ENCODE data around the gene VEZF1. TPM values are rescaled to one million over a fixed set of nuclear protein-coding genes. Genes with fewer than 3 reads are reported as not detected.

Gene VEZF1
- total and polyA plus RNA-seq, 2 of the 8 experiments (the other 6 are each of a cell fraction or from before 2014, with no cell fraction given): 28.9 to 61.9 TPM

DNA sequence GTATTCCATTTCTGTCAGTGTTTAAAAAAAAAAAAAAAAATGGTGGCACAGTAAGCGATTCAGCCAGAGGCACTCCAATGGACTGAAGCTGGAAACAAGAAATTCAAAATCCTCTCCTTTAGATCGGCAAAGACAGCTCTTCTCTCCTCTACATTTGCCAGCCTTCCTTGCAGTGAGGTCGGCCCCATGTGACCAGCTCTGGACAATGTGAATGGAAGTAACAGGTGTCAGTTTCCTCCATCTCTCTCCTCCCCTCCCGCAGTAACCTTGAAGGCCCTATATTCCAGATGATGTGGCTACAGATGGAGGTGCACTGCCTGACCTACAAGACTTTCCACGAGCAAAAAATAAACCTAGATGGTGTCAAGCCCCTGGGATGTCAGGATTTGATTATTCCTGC, 47.8 kb downstream of the VEZF1 start:
- no peak overlapping the region for H2BK120ac ChIP-seq (replicated peaks; ENCODE audit: low read depth, low read length)
- ChIA-PET POLR2A (ENCODE audit: partially characterized antibody) (interaction anchor here (0.7 to 2.1 kb wide), 7 partner anchors 8 to 56 kb away, joined by 3 to 8 read pairs (median 4); partner anchors contain the start of gene CUEDC1), CTCF (ENCODE audit: partially characterized antibody) (interaction anchor here (0.6 to 5.3 kb wide), 18 partner anchors 12 to 268 kb away, joined by 3 to 65 read pairs (median 4); partner anchors contain the start of gene CUEDC1)
- H4K5ac ChIP-seq (ENCODE audit: insufficient read length, low read depth, low read length): no peak overlapping the region
- H4K8ac ChIP-seq (ENCODE audit: extremely low read depth, insufficient read depth, low read length): no peak overlapping the region
- H3K9me3 ChIP-seq (ENCODE audit: insufficient read depth in 2 of 2, low read depth in 1 of 2, low read length in 1 of 2): no peaks in the 10 kb centered on the region
- peaks cover 6 to 15% (median 10%) of the 10 kb centered on the region in 4 experiments for H3K4me1 ChIP-seq (replicated peaks in 1 of 4; ENCODE audit: control insufficient read depth in 3 of 4, insufficient read depth in 4 of 4, low read length in 3 of 4)
- WGBS, 2 experiments (ENCODE audit: extremely low coverage in 1 of 2, insufficient coverage in 1 of 2, insufficient read length in 1 of 2, insufficient replicate concordance in 2 of 2, low coverage in 1 of 2, low lambda C conversion rate in 2 of 2, missing lambda C conversion rate in 1 of 2): 79% methylated on average over 5 of the region's 5 CpGs; no CpG with 5 or more reads in 1 of the 2 experiments
- no peak overlapping the region for H3K14ac ChIP-seq (ENCODE audit: insufficient read length)
- H3K79me1 ChIP-seq (ENCODE audit: low read depth, low read length): no peaks in the 10 kb centered on the region; the same call in 1 of the 2 replicates
- no peak overlapping the region for H3K4me3 ChIP-seq (ENCODE audit: extremely low read depth in 1 of 4, insufficient read depth in 2 of 4, low read depth in 3 of 4, low read length in 4 of 4)
- H2BK5ac ChIP-seq (ENCODE audit: low read depth, low read length): no peak overlapping the region
- no peak overlapping the region for H3K23ac ChIP-seq (ENCODE audit: insufficient read length)
- H3K56ac ChIP-seq (replicated peaks; ENCODE audit: insufficient read length, low read depth, low read length): no peak overlapping the region
- no peaks in the 10 kb centered on the region for H4K20me1 ChIP-seq (replicated peaks in 1 of 2; ENCODE audit: control insufficient read depth in 1 of 2, insufficient read depth in 2 of 2, low read length in 2 of 2)
- 0 out of 2 replicates have a peak overlapping the region, but pooled peaks have one; percentile 8 for H2AFZ ChIP-seq (ENCODE audit: low read length)
- no peak for DNase-seq (ENCODE audit: low read depth in 1 of 2, low spot score in 2 of 2)
- TF ChIP-seq, protein P1, sequence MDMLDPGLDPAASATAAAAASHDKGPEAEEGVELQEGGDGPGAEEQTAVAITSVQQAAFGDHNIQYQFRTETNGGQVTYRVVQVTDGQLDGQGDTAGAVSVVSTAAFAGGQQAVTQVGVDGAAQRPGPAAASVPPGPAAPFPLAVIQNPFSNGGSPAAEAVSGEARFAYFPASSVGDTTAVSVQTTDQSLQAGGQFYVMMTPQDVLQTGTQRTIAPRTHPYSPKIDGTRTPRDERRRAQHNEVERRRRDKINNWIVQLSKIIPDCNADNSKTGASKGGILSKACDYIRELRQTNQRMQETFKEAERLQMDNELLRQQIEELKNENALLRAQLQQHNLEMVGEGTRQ (IDR thresholded peaks at IDR 0.05; ENCODE audit: low read length): peak; percentile 74
- TF ChIP-seq POU5F1 (IDR thresholded peaks at IDR 0.05; ENCODE audit: low read depth, low read length): no peak
- no peaks in the 10 kb centered on the region for H3K27me3 ChIP-seq (replicated peaks in 1 of 4; ENCODE audit: control insufficient read depth in 3 of 4, extremely low read depth in 1 of 4, insufficient read depth in 3 of 4, low read length in 3 of 4)
- no peak overlapping the region for H3K18ac ChIP-seq (ENCODE audit: extremely low read depth, low read length)
- no peak overlapping the region for H3K4me2 ChIP-seq (ENCODE audit: insufficient read depth in 1 of 2, low read depth in 2 of 2, low read length in 2 of 2)
- H2BK20ac ChIP-seq (ENCODE audit: low read length): no peak overlapping the region
- no peak overlapping the region for H3K9ac ChIP-seq (replicated peaks in 1 of 4; ENCODE audit: extremely low read depth in 1 of 4, low read depth in 3 of 4, low read length in 3 of 4)
- H3K27ac ChIP-seq (ENCODE audit: low read depth, low read length): no peak overlapping the region
- no peak overlapping the region for H4K91ac ChIP-seq (replicated peaks; ENCODE audit: insufficient read length, low read length)
- FAIRE-seq: no peak
- no peaks in the 10 kb centered on the region for H3K23me2 ChIP-seq (ENCODE audit: low read depth, low read length)
- no peaks in the 10 kb centered on the region for H3K36me3 ChIP-seq (ENCODE audit: control insufficient read depth in 2 of 4, insufficient read depth in 4 of 4, low read length in 3 of 4)
- H2BK12ac ChIP-seq (ENCODE audit: low read depth, low read length): no peak overlapping the region
- no peak overlapping the region for H2AK5ac ChIP-seq (ENCODE audit: low read depth, low read length)
- H3K79me2 ChIP-seq (ENCODE audit: control insufficient read depth in 1 of 2, insufficient read depth in 2 of 2, low read length in 2 of 2): no peaks in the 10 kb centered on the region
- no peak overlapping the region for H2BK15ac ChIP-seq (ENCODE audit: low read length)
- no peak overlapping the region for H3K4ac ChIP-seq (replicated peaks; ENCODE audit: insufficient read length, low read depth, low read length)

Measured in H1 (cell line).